K562 treated with DMSO at 1 percent for 12 hours (cell line): ENCODE results near the gene AHSG. TPM values are rescaled to one million over a fixed set of nuclear protein-coding genes. Genes with fewer than 3 reads are reported as not detected.

Experiments used
- total RNA-seq: library from RNA; unstranded; fragments of 300-600 nt; gene quantifications from 2 replicates; pipeline ENCODE4 v1.2.3, GENCODE V29; 2022; ENCODE audit not compliant: insufficient read depth

AHSG gene, protein sequence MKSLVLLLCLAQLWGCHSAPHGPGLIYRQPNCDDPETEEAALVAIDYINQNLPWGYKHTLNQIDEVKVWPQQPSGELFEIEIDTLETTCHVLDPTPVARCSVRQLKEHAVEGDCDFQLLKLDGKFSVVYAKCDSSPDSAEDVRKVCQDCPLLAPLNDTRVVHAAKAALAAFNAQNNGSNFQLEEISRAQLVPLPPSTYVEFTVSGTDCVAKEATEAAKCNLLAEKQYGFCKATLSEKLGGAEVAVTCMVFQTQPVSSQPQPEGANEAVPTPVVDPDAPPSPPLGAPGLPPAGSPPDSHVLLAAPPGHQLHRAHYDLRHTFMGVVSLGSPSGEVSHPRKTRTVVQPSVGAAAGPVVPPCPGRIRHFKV
- not detected in 2 replicates for total RNA-seq

DNA sequence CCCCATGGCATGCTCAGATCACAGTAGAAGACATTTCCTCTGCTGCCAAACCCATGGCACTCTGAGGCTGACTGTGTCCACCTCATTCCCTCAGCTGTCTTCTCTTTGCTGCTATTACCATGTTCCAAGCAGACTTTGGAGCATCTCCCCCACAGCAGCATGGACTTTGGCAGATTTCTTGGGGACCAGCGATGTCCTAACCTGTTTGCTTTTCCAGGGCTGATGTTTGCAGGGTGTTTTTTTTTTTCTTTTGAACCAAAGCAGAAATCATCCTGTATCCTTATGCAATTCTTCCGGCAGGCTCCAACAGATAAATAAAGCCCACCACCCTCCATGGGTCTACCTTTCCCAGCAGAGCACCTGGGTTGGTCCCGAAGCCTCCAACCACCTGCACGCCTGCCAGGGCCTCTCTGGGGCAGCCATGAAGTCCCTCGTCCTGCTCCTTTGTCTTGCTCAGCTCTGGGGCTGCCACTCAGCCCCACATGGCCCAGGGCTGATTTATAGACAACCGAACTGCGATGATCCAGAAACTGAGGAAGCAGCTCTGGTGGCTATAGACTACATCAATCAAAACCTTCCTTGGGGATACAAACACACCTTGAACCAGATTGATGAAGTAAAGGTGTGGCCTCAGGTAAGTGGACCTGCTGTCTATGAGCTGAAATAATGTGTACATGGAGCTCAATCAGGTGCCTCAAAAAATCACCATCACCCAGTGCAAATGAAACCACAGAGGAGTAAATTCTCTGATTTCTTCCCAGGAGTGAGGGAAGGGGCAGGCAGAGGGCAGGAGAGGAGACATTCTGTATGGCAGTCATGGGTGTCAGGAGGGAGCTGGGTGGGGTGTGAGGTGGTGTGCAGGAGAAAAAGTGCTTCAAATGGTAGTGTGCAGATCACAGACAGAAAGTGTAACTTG lies at the start of gene AHSG:
AHSG (plus strand) TSS at position 340 of the 916 bp plus-strand sequence; CDS start at position 422, 82 bp downstream.

DNA sequence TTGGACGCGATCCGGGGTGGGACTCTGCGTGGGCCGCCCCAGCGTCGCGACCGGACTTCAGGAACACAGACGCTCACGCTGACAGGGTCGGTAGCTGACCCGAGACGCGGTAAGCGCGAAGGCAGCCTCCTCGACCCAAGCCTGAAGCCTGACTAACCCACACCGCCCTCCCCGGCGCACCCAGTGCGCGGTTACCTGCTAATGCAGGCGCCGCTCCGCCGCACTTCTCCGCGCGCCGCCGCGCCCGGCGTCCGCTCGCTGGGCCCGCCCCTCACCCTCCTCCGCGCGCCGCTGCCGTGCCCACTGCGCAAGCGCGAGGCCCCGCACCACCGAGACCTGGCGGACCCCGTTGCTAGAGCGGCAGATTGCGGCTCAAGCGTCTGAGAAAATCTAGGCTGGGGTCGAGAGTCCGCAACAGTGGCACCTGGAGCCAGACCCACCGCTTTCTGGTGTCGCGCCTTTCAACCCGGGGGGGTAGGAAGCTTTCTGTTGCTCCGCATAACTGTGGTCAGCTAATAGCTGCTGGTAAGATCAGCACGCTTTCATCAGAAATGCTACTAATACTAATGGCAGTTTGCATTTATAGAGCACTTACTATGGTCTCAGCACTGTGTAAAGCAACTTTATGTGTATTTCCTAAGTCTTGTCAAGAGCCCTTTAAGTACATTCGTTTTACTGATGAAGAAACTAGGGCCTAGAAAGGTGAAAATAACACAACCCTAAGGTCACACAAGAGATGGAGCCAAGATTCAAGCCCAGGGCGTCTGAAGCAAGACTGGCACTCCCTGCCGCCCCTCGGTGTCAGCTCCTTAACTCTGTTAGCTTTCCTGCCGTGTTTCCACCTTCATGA lies 45.6 kb upstream of the AHSG start, which contains the start of gene TBCCD1:
TBCCD1 (minus strand) TSS at position 268 of the 850 bp plus-strand sequence. CDS start 3,010 bp downstream, outside the sequence.

GRCh38 chr3:186570096-186570940 lies 42.5 kb upstream of the AHSG start, which contains the start of gene DNAJB11:
TSS of gene DNAJB11 (plus strand) at chr3:186570720. CDS start at chr3:186570898, 178 bp downstream.

DNA sequence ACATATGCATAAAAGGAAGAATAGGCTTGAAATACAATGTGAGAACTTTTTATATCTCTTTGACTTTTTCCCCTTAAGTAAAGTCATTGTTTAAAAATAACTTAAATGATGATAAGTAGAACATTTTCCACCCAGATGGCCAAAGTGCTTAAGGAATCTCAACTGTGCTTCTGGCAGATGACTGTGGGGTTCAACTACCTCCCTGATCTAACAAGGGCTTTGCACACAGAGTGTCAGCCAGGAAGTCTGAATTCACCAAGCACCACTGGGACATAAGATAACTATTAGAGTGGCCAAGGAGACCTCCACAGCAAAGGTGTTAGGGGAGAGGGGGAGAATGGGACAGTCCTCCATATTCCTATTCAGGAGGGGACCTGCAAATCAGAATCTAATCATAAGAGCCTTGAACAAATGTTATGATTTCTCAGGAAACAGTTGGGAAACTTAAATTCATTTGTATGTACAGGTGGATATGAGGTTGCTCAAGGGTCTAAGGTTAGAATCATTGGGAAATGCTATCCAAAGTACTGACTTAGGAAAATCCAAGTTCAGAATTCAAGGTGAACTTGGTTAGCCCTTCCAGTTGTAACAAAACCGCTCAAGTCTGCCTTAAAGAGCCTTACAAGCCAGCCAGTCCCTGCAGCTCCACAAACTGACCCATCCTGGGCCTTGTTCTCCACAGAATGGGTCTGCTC lies 27.1 kb downstream of the AHSG start, which contains the start of gene FETUB:
FETUB (plus strand) TSS at position 622 of the 695 bp plus-strand sequence; CDS start at position 684, 62 bp downstream.

GRCh38 chr3:186665625-186666188 lies 52.8 kb downstream of the AHSG start, which contains the start of gene HRG:
TSS of gene HRG (plus strand) at chr3:186666014. CDS start at chr3:186666032, 18 bp downstream.

Other genes with a start within 250 kb of the AHSG start
- 2.5 and 3.3 TPM in 2 replicates for gene CRYGS, start 68.7 kb upstream of the AHSG start, total RNA-seq
- gene TBCCD1, start 45.7 kb upstream of the AHSG start, total RNA-seq = 7.3 and 17.2 TPM in 2 replicates
- gene DNAJB11, start 42.3 kb upstream of the AHSG start, total RNA-seq = 49.8 and 104 TPM in 2 replicates
- not detected in 2 replicates for gene FETUB, start 27.3 kb downstream of the AHSG start, total RNA-seq
- gene HRG, start 53.0 kb downstream of the AHSG start, total RNA-seq = not detected in 2 replicates
- not detected in 2 replicates for gene KNG1, start 104.3 kb downstream of the AHSG start, total RNA-seq
- 136 and 219 TPM in 2 replicates for gene EIF4A2, start 170.5 kb downstream of the AHSG start, total RNA-seq
- 111 and 193 TPM in 2 replicates for gene RFC4, start 193.4 kb downstream of the AHSG start, total RNA-seq
- not detected in 2 replicates for gene ADIPOQ, start 229.7 kb downstream of the AHSG start, total RNA-seq